H1 (cell line): ENCODE measurements around the gene SCN11A. TPM values are rescaled to one million over a fixed set of nuclear protein-coding genes. Genes with fewer than 3 reads are reported as not detected.

ENCODE experiments used
- BRCA1 ChIP-seq: IDR thresholded peaks from 2 replicates; pipeline ENCODE4 v1.6.1; 2012; ENCODE audit warnings: low read depth, low read length, improper control_type of control experiment
- CBX5 ChIP-seq: fragments of 300-800, 300-1000 bp; sonication (generic); IDR thresholded peaks from 2 replicates; pipeline ENCODE4 v1.7.1; 2016; ENCODE audit warnings: antibody characterized with exemption, low read length, low read depth
- CTCF ChIP-seq, 3 experiments: IDR thresholded peaks; 1 replicate in 2 of 3; 2 replicates in 1 of 3; pipeline versions ENCODE4 v1.5.1 to v1.6.1; 2011; ENCODE audit warnings: low read length in 3 of 3, mild to moderate bottlenecking in 3 of 3, inconsistent platforms in 2 of 3, low read depth in 1 of 3, moderate library complexity in 1 of 3; ENCODE audit not compliant: insufficient read depth in 1 of 3; ENCODE audit errors: control extremely low read depth in 1 of 3
- GABPA ChIP-seq: IDR thresholded peaks from 2 replicates; pipeline ENCODE4 v1.6.1; 2011; ENCODE audit warnings: mild to moderate bottlenecking, low read length, moderate library complexity, borderline replicate concordance; ENCODE audit not compliant: insufficient read depth
- KDM1A ChIP-seq: fragments of 200-600, 300-600 bp; sonication (generic); IDR thresholded peaks from 2 replicates; pipeline ENCODE4 v1.7.1; 2016; ENCODE audit warnings: mild to moderate bottlenecking, low read length, borderline replicate concordance
- KDM5A ChIP-seq: fragments of 200-600 bp; IDR thresholded peaks from 2 replicates; pipeline ENCODE4 v1.7.1; 2012; ENCODE audit warnings: mild to moderate bottlenecking, low read length, inconsistent platforms, mixed read lengths
- USF2 ChIP-seq: IDR thresholded peaks from 2 replicates; pipeline ENCODE4 v1.6.1; 2011; ENCODE audit warnings: low read length, improper control_type of control experiment
- YY1 ChIP-seq: IDR thresholded peaks from 2 replicates; pipeline ENCODE4 v1.6.1; 2011; ENCODE audit warnings: low read depth, mild to moderate bottlenecking, low read length
- polyA plus RNA-seq, 7 experiments: library from polyadenylated mRNA; depleted of rRNA in 3 of 7; stranded (reverse) in 5 of 7; unstranded in 2 of 7; fragments of >200 nt in 5 of 7; fragments of 200-250 nt in 2 of 7; gene quantifications; 1 replicate in 5 of 7; 2 replicates in 1 of 7; 4 replicates in 1 of 7; pipeline versions ENCODE4 v1.2.1 to v1.2.3, GENCODE V29; 2011 to 2013; ENCODE audit warnings: missing spikeins in 2 of 7, mixed read lengths in 2 of 7
- total RNA-seq: library from RNA; stranded (reverse); fragmentation: NEBNext Ultra II Directional; extraction: Animal tissue kit (Norgen Biotek cat#: 25700); gene quantifications from 2 replicates; pipeline ENCODE4 v1.2.1, GENCODE V29; 2021

Gene SCN11A
- total and polyA plus RNA-seq, 2 of the 8 experiments (the other 6 are each of a cell fraction or from before 2014, with no cell fraction given): 0.11 to 0.21 TPM

- no peak for TF ChIP-seq KDM5A
- no peak for TF ChIP-seq BRCA1
- TF ChIP-seq CTCF (IDR thresholded peaks at IDR 0.05; ENCODE audit: control extremely low read depth in 1 of 3, insufficient read depth in 1 of 3, low read depth in 1 of 3, low read length in 3 of 3): no peak
- no peak for TF ChIP-seq USF2
- TF ChIP-seq GABPA: no peak
- no peak for TF ChIP-seq CBX5
- no peak for TF ChIP-seq YY1
- no peak for TF ChIP-seq KDM1A
Measured at GRCh38 chr3:39095778-39096177, 44.0 kb upstream of the SCN11A start (continued).
